ENCODE data around the gene LAP3. TPM values are rescaled to one million over a fixed set of nuclear protein-coding genes. Genes with fewer than 3 reads are reported as not detected.
A peak's percentile ranks its signal among the peaks of the same experiment; 100 is the strongest.

LAP3 gene
- 44.0 and 44.1 TPM in 2 replicates for total RNA-seq
- long read RNA-seq, transcript LAP3-201 (13 exons, 2,213 nt), result major isoform, 552 of 574 reads
- long read RNA-seq, partial matches to known transcripts, result 5 of 574 reads
- long read RNA-seq, other reads (novel, unspliced or antisense), result 17 of 574 reads

DNA sequence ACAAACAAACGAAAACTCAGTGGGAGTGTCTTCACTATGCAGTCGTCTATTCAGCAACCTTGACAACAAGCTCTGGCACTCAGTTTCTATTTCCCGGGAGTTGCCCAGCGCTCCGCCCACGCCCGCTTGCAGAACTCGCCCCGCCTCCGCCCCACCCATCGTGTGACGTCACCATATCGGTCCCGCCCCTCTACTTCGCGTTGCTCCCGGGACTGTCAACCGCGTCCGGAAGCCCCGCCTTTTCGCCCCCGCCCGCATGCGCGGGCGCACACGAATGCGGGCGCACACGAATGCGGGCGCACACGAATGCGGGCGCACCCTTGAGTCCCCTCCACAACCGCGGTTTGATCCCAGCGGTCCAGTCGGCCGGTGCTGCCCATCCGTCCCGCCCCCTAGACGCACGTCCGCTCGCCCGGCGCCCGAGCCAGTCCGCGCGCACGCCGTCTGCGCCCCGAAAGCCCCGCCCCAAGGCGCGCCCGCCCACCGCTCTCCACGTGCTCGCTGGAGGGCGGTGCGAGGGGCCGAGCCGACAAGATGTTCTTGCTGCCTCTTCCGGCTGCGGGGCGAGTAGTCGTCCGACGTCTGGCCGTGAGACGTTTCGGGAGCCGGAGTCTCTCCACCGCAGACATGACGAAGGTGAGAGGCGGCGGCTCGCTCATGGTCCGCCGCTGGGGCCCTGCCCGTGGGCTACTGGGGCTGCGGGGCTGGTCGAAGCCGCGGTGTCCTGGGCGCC lies at the start of gene LAP3:
Gene LAP3 (plus strand): TSS at position 267 of the 733 bp plus-strand sequence. CDS start 268 bp downstream, at position 535.
- Mint-ChIP-seq H3K36me3 (ENCODE audit: unreplicated experiment) (no peaks in the 10 kb centered on the region), H3K4me1 (ENCODE audit: unreplicated experiment) (peaks cover 27% of the 10 kb centered on the region)
- peak; percentile 99 for DNase-seq (ENCODE audit: extremely low spot score, unreplicated experiment)

GRCh38 chr4:17528551-17529165 lies 48.3 kb upstream of the LAP3 start:
- peaks cover 10% of the 10 kb centered on the region for H3K27me3 Mint-ChIP-seq (ENCODE audit: unreplicated experiment)
- no peak for DNase-seq (ENCODE audit: extremely low spot score, unreplicated experiment)

More for the DNA sequence above, at the start of gene LAP3:
- Mint-ChIP-seq H3K4me3 (ENCODE audit: unreplicated experiment) (peak within 1 kb of the TSS; percentile 87), H3K9me3 (ENCODE audit: unreplicated experiment) (no peaks in the 10 kb centered on the region), H3K27me3 (ENCODE audit: unreplicated experiment) (no peaks in the 10 kb centered on the region), H3K27ac (ENCODE audit: unreplicated experiment) (peak within 1 kb of the TSS; percentile 78)
- TF ChIP-seq CTCF (IDR thresholded peaks at IDR 0.05), result no peak

GRCh38 chr4:17531538-17532285 lies 45.3 kb upstream of the LAP3 start:
- Mint-ChIP-seq H3K4me3 (ENCODE audit: unreplicated experiment) (no peak overlapping the region), H3K9me3 (ENCODE audit: unreplicated experiment) (peaks cover 5% of the 10 kb centered on the region)

More at GRCh38 chr4:17528551-17529165, 48.3 kb upstream of the LAP3 start:
- Mint-ChIP-seq H3K9me3 (ENCODE audit: unreplicated experiment) (no peaks in the 10 kb centered on the region), H3K4me3 (ENCODE audit: unreplicated experiment) (no peak overlapping the region), H3K27ac (ENCODE audit: unreplicated experiment) (no peak overlapping the region), H3K36me3 (ENCODE audit: unreplicated experiment) (no peaks in the 10 kb centered on the region), H3K4me1 (ENCODE audit: unreplicated experiment) (no peaks in the 10 kb centered on the region)
- no peak for TF ChIP-seq CTCF (IDR thresholded peaks at IDR 0.05)

DNA sequence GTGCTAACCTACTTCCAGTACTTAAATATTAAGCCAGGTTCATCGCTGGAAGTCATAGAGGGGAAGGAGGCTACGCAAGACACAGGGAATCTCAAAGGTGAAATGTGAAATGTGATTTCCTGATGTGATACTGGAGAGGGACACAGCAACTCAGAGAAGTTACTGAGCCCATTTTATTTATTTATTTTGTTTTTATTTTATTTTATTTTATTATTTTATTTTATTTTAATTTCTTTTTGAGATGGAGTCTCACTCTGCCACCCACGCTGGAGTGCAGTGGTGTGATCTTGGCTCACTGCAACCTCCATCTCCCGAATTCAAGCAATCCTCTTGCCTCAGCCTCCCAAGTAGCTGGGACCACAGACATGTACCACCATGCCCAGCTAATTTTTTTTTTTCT lies 42.3 kb upstream of the LAP3 start:
- DNase-seq (ENCODE audit: extremely low spot score, unreplicated experiment), result no peak
- Mint-ChIP-seq H3K4me1 (ENCODE audit: unreplicated experiment) (no peaks in the 10 kb centered on the region), H3K4me3 (ENCODE audit: unreplicated experiment) (no peak overlapping the region), H3K9me3 (ENCODE audit: unreplicated experiment) (peaks cover 5% of the 10 kb centered on the region), H3K27ac (ENCODE audit: unreplicated experiment) (no peak overlapping the region), H3K36me3 (ENCODE audit: unreplicated experiment) (no peaks in the 10 kb centered on the region), H3K27me3 (ENCODE audit: unreplicated experiment) (peaks cover 2% of the 10 kb centered on the region)
- TF ChIP-seq CTCF (IDR thresholded peaks at IDR 0.05), result no peak

More at GRCh38 chr4:17531538-17532285, 45.3 kb upstream of the LAP3 start:
- Mint-ChIP-seq H3K27me3 (ENCODE audit: unreplicated experiment) (peaks cover 8% of the 10 kb centered on the region), H3K4me1 (ENCODE audit: unreplicated experiment) (no peaks in the 10 kb centered on the region), H3K27ac (ENCODE audit: unreplicated experiment) (no peak overlapping the region), H3K36me3 (ENCODE audit: unreplicated experiment) (no peaks in the 10 kb centered on the region)
- TF ChIP-seq CTCF (IDR thresholded peaks at IDR 0.05), result no peak
- DNase-seq (ENCODE audit: extremely low spot score, unreplicated experiment), result no peak
